K562 (cell line): ENCODE results near the gene FMNL2. TPM values are rescaled to one million over a fixed set of nuclear protein-coding genes. Genes with fewer than 3 reads are reported as not detected.

Experiments
- ARID3A ChIP-seq: IDR thresholded peaks from 2 replicates; pipeline ENCODE4 v1.6.1; 2012; ENCODE audit warnings: low read depth, low read length, improper control_type of control experiment, borderline replicate concordance
- BHLHE40 ChIP-seq: IDR thresholded peaks from 2 replicates; pipeline ENCODE4 v1.6.1; 2011; ENCODE audit warnings: low read length, improper control_type of control experiment
- CHD2 ChIP-seq: IDR thresholded peaks from 2 replicates; pipeline ENCODE4 v1.6.1; 2011; ENCODE audit warnings: low read depth, low read length
- CTBP1 ChIP-seq: fragments of 450-650 bp; IDR thresholded peaks from 2 replicates; pipeline ENCODE4 v1.6.1; 2016; ENCODE audit warnings: borderline replicate concordance
- JUN ChIP-seq, 2 experiments: sonication (generic) in 1 of 2; formaldehyde crosslinking in 1 of 2; IDR thresholded peaks; 2 replicates each; pipeline versions ENCODE4 v1.6.1 to v1.8.0; 2012 to 2022; ENCODE audit warnings: borderline replicate concordance in 2 of 2, mild to moderate bottlenecking in 2 of 2, improper control_type of control experiment in 1 of 2, low read depth in 1 of 2, low read length in 1 of 2, missing genetic modification reagents in 1 of 2
- MCM2 ChIP-seq: fragments of 450-650 bp; IDR thresholded peaks from 2 replicates; pipeline ENCODE4 v1.6.1; 2017; ENCODE audit warnings: low read depth, mild to moderate bottlenecking
- MCM3 ChIP-seq: fragments of 450-650 bp; IDR thresholded peaks from 2 replicates; pipeline ENCODE4 v1.6.1; 2016
- MNT ChIP-seq, 2 experiments: fragments of 450-650 bp; conservative IDR thresholded peaks; 2 replicates each; pipeline ENCODE4 v1.6.1; 2017; ENCODE audit warnings: mild to moderate bottlenecking in 2 of 2, moderate library complexity in 2 of 2
- NFE2 ChIP-seq: IDR thresholded peaks from 2 replicates; pipeline ENCODE4 v1.6.1; 2014; ENCODE audit warnings: antibody characterized with exemption, low read depth
- POLR2AphosphoS5 ChIP-seq: IDR thresholded peaks from 2 replicates; pipeline ENCODE4 v1.6.1; 2011; ENCODE audit warnings: mild to moderate bottlenecking, low read depth, low read length, moderate library complexity; ENCODE audit not compliant: control insufficient read depth, insufficient read depth
- PRPF4 ChIP-seq: fragments of 200-400 bp; formaldehyde crosslinking; IDR thresholded peaks from one replicate; pipeline ENCODE4 v1.6.1; 2017; ENCODE audit warnings: low read length, low read depth, mild to moderate bottlenecking; ENCODE audit not compliant: insufficient read depth, poor library complexity, severe bottlenecking
- RCOR1 ChIP-seq, 2 experiments: IDR thresholded peaks; 2 replicates each; pipeline ENCODE4 v1.6.1; 2012; ENCODE audit warnings: low read depth in 2 of 2, low read length in 2 of 2, borderline replicate concordance in 1 of 2, improper control_type of control experiment in 1 of 2
- SAFB ChIP-seq: fragments of 200-400 bp; formaldehyde crosslinking; IDR thresholded peaks from 2 replicates; pipeline ENCODE4 v1.6.1; 2017; ENCODE audit warnings: low read depth, low read length, borderline replicate concordance
- SETDB1 ChIP-seq: IDR thresholded peaks from one replicate; pipeline ENCODE4 v1.6.1; 2012; ENCODE audit warnings: low read length, control low read depth, inconsistent platforms
- TSHZ1 ChIP-seq: fragments of 250-450 bp; sonication (Bioruptor Pico); IDR thresholded peaks from 2 replicates; pipeline ENCODE4 v1.4.0; 2020; ENCODE audit warnings: mild to moderate bottlenecking, moderate library complexity
- ZNF217 ChIP-seq: sonication (generic); formaldehyde crosslinking; IDR thresholded peaks from 2 replicates; pipeline ENCODE4 v1.8.0; 2022; ENCODE audit warnings: mild to moderate bottlenecking, missing genetic modification reagents
- ZNF395 ChIP-seq: fragments of 200-800 bp; sonication (Bioruptor generic); IDR thresholded peaks from 2 replicates; pipeline ENCODE4 v1.6.1; 2017; ENCODE audit warnings: missing genetic modification characterization, missing compliant biosample characterization
- ZNF431 ChIP-seq: sonication (generic); formaldehyde crosslinking; IDR thresholded peaks from 2 replicates; pipeline ENCODE4 v1.8.0; 2022; ENCODE audit warnings: mild to moderate bottlenecking, missing genetic modification reagents
- ZNF707 ChIP-seq: fragments of 250-450 bp; sonication (Bioruptor Pico); conservative IDR thresholded peaks from 2 replicates; pipeline ENCODE4 v1.8.0; 2022; ENCODE audit warnings: inconsistent platforms, mild to moderate bottlenecking, moderate library complexity
- ZNF79 ChIP-seq: fragments of 250-450 bp; sonication (Bioruptor Pico); IDR thresholded peaks from 2 replicates; pipeline ENCODE4 v1.4.0; 2020; ENCODE audit warnings: low read depth, mild to moderate bottlenecking, moderate library complexity
- polyA plus RNA-seq, 8 experiments: library from polyadenylated mRNA; depleted of rRNA in 4 of 8; stranded (reverse) in 5 of 8; unstranded in 3 of 8; fragments of >200 nt; fragmentation: Nextera tagmentation in 2 of 8; fragmentation: Illumina TruSeq in 1 of 8; extraction: Ambion mirVana in 2 of 8; extraction: Trizol in 1 of 8; gene quantifications; 2 replicates each; pipeline versions ENCODE4 v1.2.1 to v1.2.3, GENCODE V29; 2011 to 2014; ENCODE audit warnings: inconsistent platforms in 1 of 8, missing spikeins in 1 of 8
- total RNA-seq, 7 experiments: library from RNA; depleted of rRNA in 6 of 7; stranded (reverse); fragments of >200 nt in 6 of 7; fragmentation: Illumina TruSeq in 2 of 7; extraction: Trizol in 2 of 7; gene quantifications; 2 replicates each; pipeline versions ENCODE4 v1.2.1 to v1.2.3, GENCODE V29; 2011 to 2021; ENCODE audit warnings: low replicate concordance in 1 of 7

Gene FMNL2
- total and polyA plus RNA-seq, 9 of the 15 experiments (the other 6 are each of a cell fraction or from before 2014, with no cell fraction given), result 0.15 to 0.49 (median 0.24) TPM; not detected in 1

GRCh38 chr2:152620985-152621384 is 286.0 kb downstream of the FMNL2 start (continued):
- TF ChIP-seq ZNF79 (no peak), BHLHE40 (0 out of 2 replicates have a peak, but pooled peaks have one; percentile 25), CTBP1 (peak; percentile 57), JUN (IDR thresholded peaks at IDR 0.05; ENCODE audit: borderline replicate concordance, low read depth, low read length) (no peak), JUN (CRISPR knock-in tag; IDR thresholded peaks at IDR 0.05; ENCODE audit: borderline replicate concordance) (no peak), MCM3 (no peak), MNT (conservative IDR thresholded peaks at IDR 0.05) (no peak), PRPF4 (no peak), POLR2AphosphoS5 (peak; percentile 81), SAFB (no peak), ZNF707 (no peak), ZNF395 (CRISPR knock-in tag) (no peak), ZNF431 (CRISPR knock-in tag) (no peak), TSHZ1 (no peak), CHD2 (no peak), NFE2 (peak; percentile 42; the same call in 1 of the 2 replicates), MCM2 (no peak), ZNF217 (CRISPR knock-in tag) (no peak), SETDB1 (no peak), ARID3A (no peak), RCOR1 (IDR thresholded peaks at IDR 0.05; ENCODE audit: borderline replicate concordance in 1 of 2, low read depth in 2 of 2, low read length in 2 of 2) (peak in 1 of 2 experiments; percentile 72; a peak in 1 of 4 replicates)
